HG02798 (cell line): ENCODE data around the gene KIAA1328.
"Not testable (repeated sequence)": the region's sequence is repeated elsewhere in the genome, so short reads cannot be mapped to it uniquely, and the experiment has no call there.

Experiments used
- ATAC-seq: cut with Tn5 transposase; IDR thresholded peaks from one replicate; pipeline ENCODE4 v1.9.1; 2021; ENCODE audit warnings: mild to moderate bottlenecking; ENCODE audit not compliant: unreplicated experiment, poor library complexity

KIAA1328 gene

DNA sequence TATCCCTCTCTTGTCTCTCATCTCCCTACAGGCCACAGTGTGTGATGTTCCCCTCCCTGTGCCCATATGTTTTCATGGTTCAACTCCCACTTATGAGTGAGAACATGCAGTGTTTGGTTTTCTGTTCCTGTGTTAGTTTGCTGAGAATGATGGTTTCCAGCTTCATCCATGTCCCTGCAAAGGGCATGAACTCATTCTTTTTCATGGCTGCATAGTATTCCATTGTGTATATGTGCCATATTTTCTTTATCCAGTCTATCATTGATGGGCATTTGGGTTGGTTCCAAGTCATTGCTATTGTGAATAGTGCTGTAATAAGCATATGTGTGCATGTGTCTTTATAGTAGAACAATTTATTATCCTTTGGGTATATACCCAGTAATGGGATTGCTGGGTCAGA, 44.9 kb downstream of the KIAA1328 start:
- ATAC-seq = not testable (repeated sequence)

DNA sequence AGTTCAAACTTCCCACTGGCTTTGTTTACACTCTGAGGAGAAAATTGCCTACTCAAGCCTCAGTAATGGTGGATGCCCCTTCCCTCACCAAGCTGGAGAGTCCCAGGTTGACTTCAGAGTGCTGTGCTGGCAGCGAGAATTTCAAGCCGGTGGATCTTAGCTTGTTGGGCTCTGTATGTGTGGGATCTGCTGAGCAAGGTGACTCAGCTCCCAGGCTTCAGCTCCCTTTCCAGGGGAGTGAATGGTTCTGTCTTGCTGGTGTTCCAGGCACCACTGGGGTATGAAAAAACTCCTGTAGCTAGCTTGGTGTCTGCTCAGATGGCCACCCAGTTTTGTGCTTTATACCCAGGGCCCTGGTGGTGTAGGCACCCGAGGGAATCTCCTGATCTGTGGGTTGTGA, 50.9 kb downstream of the KIAA1328 start:
- not testable (repeated sequence) for ATAC-seq

DNA sequence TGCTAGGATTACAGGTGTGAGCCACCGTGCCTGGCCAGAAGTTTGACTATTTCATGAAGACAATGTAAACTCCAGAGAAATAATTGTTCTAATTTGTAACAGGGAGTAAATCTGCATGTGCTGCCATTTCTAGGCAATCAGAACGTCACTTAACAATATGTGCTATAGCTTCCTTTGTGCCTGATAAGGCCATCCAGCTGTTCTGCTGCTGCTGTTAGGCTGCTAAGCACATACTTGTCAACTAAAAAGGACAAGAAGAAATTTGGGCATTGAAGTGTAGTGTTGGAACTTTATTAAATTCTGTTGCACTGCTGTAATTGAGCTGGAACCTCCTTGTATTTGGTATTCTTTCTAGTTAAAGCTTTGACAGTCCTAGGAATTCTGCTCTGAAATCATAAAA, 57.1 kb downstream of the KIAA1328 start:
- no peak for ATAC-seq

DNA sequence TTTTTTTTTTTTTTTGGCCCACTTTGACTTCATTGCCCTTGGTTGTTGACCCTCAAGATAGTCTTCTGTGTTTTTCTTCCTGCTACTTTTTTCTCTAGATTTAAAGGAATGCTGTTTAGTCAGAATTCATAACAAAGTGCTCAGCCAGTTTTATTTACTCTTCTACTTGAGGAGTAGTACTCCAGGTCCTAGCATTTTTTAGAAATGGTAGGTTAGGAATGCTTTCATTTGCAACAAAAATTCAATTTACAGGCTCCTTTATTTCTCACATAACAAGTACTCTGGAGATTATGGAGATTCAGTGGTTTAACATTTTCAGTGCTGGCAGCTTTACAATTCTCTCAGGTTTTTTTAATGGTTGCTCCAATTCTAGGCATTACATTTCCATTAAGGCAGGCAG, 58.2 kb downstream of the KIAA1328 start:
- ATAC-seq = no peak

DNA sequence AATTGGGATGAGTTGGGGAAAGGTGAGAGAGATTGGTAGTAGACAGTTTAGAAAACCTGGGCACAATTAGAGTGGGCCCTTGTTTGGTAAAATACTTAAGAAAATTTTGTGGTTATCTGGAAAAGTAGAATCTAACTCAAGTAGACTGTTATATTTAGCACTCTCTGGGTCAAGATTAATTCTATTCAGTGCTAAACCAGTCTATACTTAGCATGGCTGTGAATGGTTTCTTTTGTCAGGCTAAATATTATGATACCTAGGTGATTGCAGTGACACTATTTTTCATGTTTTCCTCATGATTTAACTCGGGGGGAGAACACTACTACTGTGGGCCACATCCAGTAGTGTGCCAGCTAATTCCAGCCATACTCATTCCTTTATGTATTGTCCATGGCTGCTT, 58.9 kb downstream of the KIAA1328 start:
- no peak for ATAC-seq

DNA sequence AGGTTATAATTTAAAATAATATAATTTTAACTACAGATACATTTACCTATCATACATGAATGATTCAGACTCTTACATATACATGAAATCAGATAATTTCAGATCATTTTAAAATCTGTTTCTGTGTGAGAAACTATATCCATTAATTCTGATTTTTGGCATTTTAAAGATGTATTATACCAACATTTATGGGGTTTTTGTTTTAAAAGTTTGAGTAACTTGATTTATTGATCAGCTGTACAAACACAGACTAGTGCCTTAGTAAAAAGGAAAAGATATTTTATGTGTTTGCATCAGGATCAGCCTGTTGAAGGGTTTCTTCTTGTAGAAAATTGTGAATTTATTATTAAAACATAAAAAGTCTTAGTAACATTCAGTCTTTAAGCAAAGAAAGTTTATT, 59.9 kb downstream of the KIAA1328 start:
- ATAC-seq = no peak

DNA sequence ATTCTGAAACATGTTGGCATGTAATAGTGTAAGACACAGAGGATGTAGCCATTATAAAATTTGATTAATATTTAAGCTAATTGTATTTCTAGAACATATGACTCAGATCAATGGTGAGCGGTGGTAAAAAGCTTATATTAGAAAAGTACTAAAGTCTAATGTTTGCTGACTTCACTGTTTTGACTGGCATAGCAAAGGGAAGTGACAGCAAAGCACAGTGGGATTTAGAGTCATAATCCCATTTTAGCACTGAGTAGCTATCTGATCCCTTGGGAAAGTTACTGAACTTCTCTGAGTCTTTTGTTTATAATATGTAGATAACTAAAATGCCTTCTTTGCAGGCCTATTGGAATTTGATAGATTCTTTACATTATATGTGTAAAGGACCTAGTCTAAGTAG, 60.4 kb downstream of the KIAA1328 start:
- no peak for ATAC-seq

DNA sequence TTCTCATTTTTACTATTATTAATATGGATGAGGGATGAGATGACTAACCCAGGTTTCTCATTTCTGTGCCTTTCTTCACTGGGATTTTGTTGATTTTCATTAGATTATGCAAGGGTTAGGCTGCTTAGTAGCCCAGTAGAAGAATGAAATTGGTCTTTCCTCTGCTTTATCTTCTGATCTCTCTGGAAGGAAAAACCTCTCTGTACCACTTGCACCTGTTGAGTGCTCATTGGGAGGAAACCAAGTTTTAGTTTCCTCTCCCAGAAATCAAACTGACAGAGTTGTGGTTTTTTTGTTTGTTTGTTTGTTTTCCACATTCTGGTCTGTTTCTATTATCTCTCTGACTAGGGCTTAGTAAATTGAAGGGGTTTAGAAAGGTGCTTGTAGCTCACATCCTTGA, 60.8 kb downstream of the KIAA1328 start:
- ATAC-seq = no peak

DNA sequence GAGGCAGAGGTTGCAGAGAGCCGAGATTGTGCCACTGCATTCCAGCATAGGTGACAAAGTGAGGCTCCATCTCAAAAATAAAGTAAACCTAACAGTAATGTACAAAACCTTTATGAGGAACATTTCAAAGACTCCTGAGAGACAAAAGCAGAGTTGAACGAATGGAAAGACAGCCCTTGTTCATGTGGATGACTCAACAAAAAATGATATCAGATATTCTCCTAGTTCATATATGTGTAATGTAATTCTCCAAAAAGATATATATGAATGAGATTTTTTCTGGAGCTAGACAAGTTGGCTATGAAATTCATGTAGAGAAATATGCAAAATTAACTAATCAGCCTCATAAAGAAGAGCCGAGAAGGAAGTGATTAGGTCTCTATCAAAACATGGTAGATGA, 61.7 kb downstream of the KIAA1328 start:
- ATAC-seq = no peak

DNA sequence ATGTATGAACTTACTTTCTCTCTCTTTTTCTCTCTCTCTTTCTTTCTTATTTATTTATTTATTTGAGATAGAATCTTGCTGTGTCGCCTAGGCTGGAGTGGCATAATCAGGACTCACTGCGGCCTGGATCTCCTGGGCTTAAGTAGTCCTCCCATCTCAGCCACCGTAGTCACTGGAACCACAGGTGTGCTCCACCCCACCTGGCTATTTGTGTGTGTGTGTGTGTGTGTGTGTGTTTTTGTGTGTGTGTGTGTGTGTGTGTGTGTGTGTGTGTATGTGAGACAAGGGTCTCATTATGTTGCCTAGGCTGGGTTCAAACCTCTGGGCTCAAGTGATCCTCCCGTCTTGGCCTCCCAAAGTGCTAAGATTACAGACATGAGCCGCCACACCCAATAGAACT, 64.3 kb downstream of the KIAA1328 start:
- no peak for ATAC-seq

DNA sequence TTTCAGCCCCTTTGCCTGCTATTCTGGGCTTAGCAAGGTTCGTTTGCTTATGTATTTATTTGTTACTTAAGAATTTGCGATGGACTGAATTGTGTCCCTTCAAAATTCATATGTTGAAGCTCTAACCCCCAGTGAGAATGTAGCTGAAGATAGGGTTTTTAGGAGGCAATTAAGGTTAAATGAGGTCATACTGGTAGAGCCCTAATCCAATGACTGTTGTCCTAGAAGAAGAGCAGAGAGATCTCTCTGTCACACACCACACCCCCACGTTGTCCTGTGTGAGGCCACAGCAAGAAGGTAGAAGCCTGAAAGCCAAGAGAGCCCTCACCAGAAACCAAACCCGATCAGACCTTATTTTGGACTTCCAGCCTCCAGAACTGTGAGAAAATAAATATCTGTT, 66.7 kb downstream of the KIAA1328 start:
- no peak for ATAC-seq

DNA sequence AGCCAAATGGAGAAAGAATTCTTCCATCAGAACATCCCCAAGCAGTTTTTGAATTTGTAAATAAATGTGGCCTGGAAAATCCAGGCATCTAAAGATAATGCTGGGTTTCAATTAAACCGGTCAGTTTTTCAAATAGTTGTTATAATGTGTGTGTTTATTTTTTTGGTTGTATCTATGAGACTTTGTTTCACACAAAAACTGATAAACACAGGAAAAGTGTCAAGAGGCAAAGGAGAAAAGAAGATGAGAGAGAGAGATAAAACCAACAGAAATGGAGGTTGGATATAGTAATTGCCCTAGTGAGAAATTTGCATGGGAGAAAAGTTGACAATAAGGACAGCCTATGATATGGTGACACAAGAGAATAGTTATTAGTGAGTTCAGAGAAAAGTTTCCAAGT, 68.3 kb downstream of the KIAA1328 start:
- no peak for ATAC-seq

DNA sequence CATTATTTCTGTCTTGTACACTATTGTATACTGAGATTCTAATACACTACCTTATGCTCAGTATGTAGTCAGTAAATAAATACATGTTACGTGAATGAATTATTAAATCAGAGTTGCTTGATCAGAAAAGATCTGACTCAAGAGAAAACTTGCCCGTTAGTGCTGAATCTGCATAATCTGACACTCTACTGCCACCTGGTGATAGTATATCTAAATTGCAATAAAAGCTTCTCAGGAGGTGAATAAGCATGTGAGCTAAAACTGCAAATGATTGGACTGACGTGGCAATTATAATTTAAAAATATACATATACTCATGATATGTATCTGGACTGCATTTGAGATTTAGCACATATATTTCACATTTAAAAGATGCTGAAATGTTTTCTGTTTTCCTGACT, 70.4 kb downstream of the KIAA1328 start:
- no peak for ATAC-seq

DNA sequence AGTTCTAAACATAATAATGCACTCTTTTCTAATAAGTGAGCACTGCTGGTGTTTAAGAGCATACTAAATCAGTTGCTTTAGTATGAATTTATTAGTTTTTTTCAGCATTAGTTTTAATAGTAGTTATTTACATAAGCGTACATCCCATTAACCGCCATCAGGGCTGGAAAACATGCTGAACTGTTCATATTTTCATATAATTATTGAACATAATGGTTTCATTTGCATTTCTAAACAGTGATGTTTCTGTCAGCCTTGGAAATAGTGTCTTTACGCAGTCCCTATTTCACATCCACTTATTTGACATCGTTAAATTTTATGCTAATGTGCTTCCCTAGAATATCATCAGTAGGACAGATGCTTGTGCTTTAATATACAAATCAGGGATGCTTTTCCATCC, 71.5 kb downstream of the KIAA1328 start:
- no peak for ATAC-seq

DNA sequence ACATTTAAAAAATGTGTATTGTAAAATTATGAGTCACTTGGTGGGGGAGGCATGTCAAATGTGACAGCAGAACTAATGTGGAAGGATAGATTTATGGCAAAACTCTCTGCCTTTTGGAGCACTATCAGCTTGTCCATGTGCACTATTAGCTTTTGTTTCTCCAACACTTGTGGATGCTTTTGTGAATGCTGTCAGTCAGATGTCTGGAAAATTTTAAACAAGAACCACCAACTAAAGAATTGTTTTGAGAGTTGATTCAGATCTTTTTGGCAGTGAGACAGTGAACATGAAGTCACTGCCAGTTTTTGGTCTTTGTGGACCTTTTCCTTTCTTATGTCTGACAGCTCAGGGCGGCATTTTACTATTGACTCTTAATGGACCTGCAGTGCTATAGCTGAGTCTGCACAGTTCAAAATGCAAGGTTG, 72.4 kb downstream of the KIAA1328 start:
- no peak for ATAC-seq

DNA sequence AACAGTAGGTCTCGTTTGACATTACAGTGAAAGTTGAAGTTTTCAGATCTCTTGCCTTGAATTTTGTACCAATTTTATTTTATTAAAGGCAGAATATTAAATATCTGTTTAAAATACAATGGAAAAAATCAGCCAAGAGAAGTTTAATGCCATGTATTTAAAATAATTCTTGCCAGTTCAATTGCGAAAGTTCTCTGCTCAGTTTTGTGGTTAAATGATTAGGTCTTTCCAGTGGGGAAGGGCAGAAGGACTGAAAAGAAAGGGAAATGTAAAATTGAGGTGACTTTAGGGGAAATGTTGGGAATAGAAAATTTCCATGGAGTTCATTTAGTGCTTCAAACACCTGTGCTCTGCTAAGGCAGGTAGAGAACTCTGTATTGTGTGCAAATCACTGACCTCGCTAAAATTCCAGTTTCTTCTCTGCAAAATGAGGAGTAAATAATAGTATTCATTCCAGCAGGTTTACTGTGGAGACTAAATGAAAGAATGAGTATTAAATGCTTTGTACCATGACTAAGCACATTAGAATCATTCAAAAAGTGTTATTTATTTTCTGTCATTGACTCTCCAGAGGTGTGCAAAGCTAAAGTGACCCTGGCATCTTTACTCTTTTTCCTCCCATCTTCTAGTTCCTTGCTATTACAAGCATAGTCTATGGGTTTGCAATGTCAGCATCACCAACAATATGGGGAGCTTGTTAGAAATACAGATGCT, 74.4 kb downstream of the KIAA1328 start:
- no peak for ATAC-seq

DNA sequence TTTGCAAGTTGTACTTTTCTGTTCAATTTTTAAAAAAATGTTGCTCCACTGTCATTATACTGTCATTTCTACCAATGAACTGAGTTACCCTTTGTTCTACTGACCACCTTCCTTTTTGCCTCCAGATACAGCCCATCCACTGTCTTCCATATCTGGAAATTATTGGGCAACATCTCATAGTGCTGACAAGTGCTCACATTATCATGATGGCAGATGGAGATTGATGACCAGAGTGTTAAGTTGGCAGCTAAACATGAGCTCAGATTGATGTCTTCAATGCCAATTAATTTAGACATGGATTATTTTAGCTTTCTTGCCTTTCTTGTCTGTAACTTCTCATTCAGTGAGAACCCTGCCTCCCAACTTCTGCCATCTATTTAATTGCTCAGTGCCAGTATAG, 76.6 kb downstream of the KIAA1328 start:
- no peak for ATAC-seq

DNA sequence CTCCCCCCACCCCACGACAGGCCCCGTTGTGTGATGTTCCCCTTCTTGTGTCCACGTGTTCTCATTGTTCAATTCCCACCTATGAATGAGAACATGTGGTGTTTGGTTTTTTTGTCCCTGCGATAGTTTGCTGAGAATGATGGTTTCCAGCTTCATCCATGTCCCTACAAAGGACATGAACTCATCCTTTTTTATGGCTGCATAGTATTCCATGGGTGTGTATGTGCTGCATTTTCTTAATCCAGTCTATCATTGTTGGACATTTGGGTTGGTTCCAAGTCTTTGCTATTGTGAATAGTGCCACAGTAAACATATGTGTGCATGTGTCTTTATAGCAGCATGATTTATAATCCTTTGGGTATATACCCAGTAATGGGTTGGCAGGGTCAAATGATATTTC, 80.4 kb downstream of the KIAA1328 start:
- ATAC-seq = not testable (repeated sequence)

DNA sequence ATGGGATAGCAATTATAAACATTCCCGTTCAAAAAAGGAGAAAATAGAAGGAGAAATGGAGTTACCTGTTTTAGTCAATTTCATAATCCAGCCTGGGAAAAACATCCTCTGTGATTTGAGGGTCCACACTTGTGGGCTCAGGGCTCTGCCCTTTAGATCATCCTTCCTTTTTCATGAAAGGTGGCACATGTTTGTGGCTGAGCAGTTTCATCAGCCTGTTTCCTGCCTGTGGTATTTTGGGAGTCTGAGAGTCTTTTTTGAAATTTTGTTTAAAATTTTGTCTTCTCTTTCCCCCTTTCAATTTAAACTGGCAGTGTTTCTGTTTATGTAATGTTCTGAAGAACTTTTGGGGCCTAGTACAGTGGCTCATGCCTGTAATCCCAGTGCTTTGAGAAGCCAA, 84.0 kb downstream of the KIAA1328 start:
- ATAC-seq = no peak

DNA sequence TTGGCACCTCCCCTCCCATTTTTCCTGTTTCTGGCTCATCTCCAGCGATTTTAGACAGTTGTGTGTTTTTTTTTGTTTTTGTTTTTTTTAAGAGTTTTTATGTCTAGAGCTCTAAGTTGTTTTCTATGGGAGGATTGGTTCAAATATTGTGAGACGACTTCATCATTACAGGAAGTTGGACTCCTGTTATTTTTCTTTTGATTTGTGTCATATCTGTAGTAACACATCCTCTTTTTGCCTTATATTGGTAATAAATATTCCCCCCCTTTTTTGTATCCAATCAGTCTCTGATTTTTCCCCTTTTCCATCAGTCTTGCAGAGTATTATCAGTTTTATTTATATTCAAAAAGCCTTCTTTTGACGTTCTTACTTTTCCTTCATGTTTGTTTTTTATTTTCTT, 89.0 kb downstream of the KIAA1328 start:
- ATAC-seq = no peak

DNA sequence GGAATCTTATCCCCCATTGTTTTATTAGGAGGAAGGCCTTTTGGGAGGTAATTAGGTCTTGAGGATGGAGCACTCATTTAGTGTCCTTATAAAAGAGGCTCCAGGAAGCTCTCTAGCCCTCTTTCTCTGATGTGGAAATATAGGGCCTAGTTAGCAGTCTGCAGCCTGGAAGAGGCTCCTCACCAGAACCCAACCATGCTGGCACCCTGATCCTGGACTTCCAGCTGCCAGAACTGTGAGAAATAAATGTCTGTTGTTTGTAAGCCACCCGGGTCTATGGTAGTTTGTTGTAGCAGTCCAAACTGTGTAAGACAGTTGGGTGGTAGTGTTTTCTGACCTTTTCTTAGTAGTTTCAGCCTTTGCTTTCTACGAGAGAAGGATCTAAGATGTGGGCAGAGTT, 100.7 kb downstream of the KIAA1328 start:
- no peak for ATAC-seq

DNA sequence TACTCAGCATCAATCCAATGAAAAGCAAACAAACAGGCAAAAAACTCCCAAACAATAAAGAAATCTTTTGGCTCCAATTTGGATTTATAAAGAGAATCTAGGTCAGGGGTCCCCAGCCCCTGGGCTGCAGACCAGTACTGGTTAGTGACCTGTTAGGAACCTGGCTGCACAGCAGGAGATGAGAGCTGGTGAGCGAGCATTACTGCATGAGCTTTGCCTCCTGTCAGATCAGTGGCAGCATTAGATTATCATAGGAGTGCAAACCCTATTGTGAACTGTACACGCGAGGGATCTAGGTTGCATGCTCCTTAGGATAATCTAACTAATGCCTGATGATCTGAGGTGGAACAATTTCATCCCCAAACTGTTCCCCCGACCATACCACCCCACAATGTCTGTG, 102.2 kb downstream of the KIAA1328 start:
- no peak for ATAC-seq

DNA sequence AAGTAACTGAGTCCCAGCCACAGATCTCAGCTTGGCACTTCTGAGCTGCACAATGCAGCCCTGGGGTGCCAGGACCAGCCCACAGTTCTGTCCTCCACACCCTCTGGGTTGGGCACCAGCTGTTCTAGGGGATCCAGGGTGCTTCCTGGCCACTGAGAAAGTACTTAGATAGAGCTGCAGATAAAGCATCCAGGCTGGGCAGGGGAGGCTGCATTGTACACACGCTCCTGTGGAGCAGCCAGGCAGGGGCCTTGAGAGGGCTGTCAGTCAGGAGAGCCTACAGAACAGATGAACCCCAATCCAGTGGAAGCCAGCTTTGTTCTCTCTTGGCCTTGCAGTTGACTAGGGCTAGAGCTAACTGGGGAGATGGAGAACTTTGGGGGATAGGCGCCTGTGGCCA, 104.6 kb downstream of the KIAA1328 start:
- no peak for ATAC-seq
